ENCODE data around the gene TTI1.
A peak's percentile ranks its signal among the peaks of the same experiment; 100 is the strongest.

TTI1 gene

DNA sequence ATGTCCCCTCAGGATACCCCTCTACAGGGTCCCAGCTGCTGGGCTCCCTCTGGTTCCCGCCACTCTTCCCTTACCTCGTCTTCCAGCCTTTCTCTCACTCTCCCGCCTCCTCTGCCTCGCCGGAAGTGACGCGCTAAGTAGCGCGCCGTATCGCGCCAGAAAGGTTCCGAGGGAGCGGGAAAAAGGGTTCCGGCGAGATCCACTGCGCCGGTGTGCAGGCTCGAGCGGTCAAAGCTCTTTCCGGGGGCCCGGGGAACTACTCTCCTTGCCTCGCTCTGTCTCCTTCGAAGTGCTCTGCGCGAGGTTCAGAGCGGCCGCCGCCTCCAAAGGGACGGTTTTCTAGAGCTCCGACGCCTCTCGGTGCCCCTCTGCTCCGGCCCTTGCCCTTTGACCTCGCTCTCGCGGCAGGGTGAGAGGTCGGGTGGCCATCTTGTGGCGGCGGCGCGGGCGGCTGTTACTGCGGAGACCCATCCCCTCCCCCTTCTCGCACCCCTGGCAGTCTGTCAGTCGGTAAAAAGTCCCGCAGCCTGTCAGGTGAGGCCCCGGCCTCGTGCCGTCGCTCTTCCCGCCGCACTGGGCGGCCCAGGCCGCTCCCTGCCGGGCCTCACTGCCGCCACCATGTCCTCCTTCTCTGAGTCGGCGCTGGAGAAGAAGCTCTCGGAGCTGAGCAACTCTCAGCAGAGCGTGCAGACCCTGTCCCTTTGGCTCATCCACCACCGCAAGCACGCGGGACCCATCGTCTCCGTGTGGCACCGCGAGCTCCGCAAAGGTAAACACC is at the start of gene TTI1, which contains the start of gene RPRD1B:
TTI1 (minus strand) TSS at position 127 of the 778 bp plus-strand sequence. CDS start 19,640 bp downstream, outside the sequence.
RPRD1B (plus strand) TSS at position 417 of the 778 bp plus-strand sequence; CDS start at position 619, 202 bp downstream.
- Mint-ChIP-seq H3K36me3 (peaks cover 11% of the 10 kb centered on the region), H3K27ac (peak within 1 kb of the TSS; percentile 95)

DNA sequence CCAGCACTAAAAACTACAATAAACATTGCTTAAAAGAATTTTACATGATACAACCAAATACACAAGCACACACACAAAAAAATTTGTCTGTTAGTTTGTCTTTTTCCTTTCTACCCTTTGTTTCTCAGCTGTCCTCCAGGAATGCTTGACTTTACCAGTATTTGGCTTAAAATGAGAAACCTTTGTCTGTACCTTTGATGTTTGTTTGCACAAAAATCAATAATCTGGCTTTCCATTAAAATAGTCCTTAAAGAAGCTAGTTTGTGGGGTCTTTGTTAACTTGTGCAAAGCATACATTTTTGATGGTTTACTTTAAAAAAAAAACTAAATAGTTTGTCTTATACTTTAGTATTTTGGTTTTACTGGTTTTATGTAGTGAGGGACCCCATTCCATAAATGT is 49.6 kb upstream of the TTI1 start:
- H3K36me3 Mint-ChIP-seq = peaks cover 24% of the 10 kb centered on the region
- H3K27me3 Mint-ChIP-seq = no peaks in the 10 kb centered on the region
- H3K4me1 Mint-ChIP-seq (ENCODE audit: low read depth) = peaks cover 16% of the 10 kb centered on the region
- no peak overlapping the region for H3K27ac Mint-ChIP-seq
- peaks cover 4% of the 10 kb centered on the region for H3K9me3 Mint-ChIP-seq (ENCODE audit: low read depth)
- H3K4me3 Mint-ChIP-seq = no peak overlapping the region

More for the DNA sequence above, at the start of gene TTI1, which contains the start of gene RPRD1B:
- Mint-ChIP-seq H3K4me3 (peak within 1 kb of the TSS; percentile 99), H3K9me3 (ENCODE audit: low read depth) (no peaks in the 10 kb centered on the region), H3K27me3 (no peaks in the 10 kb centered on the region), H3K4me1 (ENCODE audit: low read depth) (peaks cover 80% of the 10 kb centered on the region)

GRCh38 chr20:38081575-38081974 is 48.3 kb upstream of the TTI1 start:
- H3K4me1 Mint-ChIP-seq (ENCODE audit: low read depth) = peaks cover 17% of the 10 kb centered on the region
- no peak overlapping the region for H3K4me3 Mint-ChIP-seq
- peaks cover 29% of the 10 kb centered on the region for H3K36me3 Mint-ChIP-seq
- H3K9me3 Mint-ChIP-seq (ENCODE audit: low read depth) = peaks cover 4% of the 10 kb centered on the region
- H3K27me3 Mint-ChIP-seq = no peaks in the 10 kb centered on the region
- peak overlapping the region; percentile 3 for H3K27ac Mint-ChIP-seq

- no peak overlapping the region for H3K27ac Mint-ChIP-seq
- no peaks in the 10 kb centered on the region for H3K27me3 Mint-ChIP-seq
- H3K9me3 Mint-ChIP-seq (ENCODE audit: low read depth) = peaks cover 4% of the 10 kb centered on the region
- H3K4me1 Mint-ChIP-seq (ENCODE audit: low read depth) = peaks cover 21% of the 10 kb centered on the region
- H3K36me3 Mint-ChIP-seq = peaks cover 29% of the 10 kb centered on the region
- no peak overlapping the region for H3K4me3 Mint-ChIP-seq
Observed at GRCh38 chr20:38079353-38079752, 46.1 kb upstream of the TTI1 start.

DNA sequence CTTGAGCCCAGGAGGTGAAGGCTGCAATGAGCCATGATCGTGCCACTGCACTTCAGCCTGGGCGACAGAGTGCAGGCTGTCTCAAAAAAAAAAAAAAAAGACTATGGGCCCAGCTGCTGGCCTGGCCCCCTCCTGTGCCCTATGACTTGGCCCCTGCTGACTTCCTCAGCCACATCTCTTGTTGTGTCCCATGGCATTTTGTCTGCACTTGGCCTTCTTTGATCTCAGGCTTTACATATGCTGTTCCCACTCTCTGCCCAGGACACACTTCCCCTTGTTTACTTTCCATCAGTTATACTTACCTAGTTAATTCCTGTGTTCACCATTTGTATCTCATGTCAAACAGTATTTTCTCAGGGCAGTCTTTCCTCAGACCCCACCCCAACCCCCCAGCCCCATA is 44.8 kb upstream of the TTI1 start:
- Mint-ChIP-seq H3K4me3 (no peak overlapping the region), H3K9me3 (ENCODE audit: low read depth) (peaks cover 4% of the 10 kb centered on the region), H3K27me3 (no peaks in the 10 kb centered on the region), H3K36me3 (peaks cover 29% of the 10 kb centered on the region), H3K4me1 (ENCODE audit: low read depth) (peaks cover 26% of the 10 kb centered on the region), H3K27ac (no peak overlapping the region)

- Mint-ChIP-seq H3K9me3 (ENCODE audit: low read depth) (peaks cover 4% of the 10 kb centered on the region), H3K27me3 (no peaks in the 10 kb centered on the region), H3K4me1 (ENCODE audit: low read depth) (peaks cover 27% of the 10 kb centered on the region), H3K27ac (no peak overlapping the region), H3K36me3 (peaks cover 35% of the 10 kb centered on the region), H3K4me3 (no peak overlapping the region)
Observed at GRCh38 chr20:38076548-38076947, 43.3 kb upstream of the TTI1 start.

DNA sequence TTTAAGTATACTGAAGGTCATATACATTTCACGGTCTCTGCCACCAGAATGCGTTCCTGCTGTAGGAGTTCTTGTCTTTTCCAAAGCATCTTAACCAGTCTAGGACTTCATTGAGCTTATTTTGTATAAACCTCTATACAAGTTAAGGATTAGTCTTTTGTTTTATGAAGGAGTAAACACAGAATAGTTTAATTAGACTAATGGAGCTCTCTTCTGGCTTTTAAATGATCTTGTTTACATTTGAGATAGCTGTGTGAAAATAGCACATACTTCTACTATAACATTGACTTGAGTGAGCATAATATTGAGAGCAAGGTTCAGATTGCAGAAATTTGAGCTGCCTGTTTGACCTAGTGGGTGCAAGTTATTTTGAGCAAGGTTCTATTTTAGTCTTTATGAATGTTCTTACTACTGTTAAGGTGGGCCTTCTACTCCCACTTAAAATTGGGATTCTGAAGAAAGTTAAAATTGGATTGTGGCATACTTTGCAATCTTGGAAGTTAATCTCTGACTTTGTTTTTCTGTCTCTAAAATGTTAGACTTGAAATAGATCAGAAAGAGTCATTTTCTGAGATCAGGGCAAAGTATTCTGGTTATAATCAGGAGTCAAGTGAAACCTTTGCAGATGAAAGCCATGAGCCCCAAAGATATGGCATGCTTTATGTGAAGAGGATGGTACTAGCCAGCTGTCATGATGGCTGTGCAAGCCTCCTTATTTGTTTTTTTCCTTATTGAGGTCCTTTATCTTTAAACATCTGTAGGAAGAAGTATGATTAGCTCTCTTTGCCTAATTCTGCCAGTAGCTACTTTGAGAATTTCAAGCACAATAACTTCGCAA is 42.1 kb upstream of the TTI1 start:
- Mint-ChIP-seq H3K27me3 (no peaks in the 10 kb centered on the region), H3K27ac (no peak overlapping the region), H3K4me3 (no peak overlapping the region), H3K4me1 (ENCODE audit: low read depth) (peaks cover 19% of the 10 kb centered on the region), H3K9me3 (ENCODE audit: low read depth) (peaks cover 4% of the 10 kb centered on the region), H3K36me3 (peaks cover 34% of the 10 kb centered on the region)

GRCh38 chr20:38073307-38074071 is 40.2 kb upstream of the TTI1 start:
- Mint-ChIP-seq H3K9me3 (ENCODE audit: low read depth) (no peaks in the 10 kb centered on the region), H3K4me3 (no peak overlapping the region), H3K27me3 (no peaks in the 10 kb centered on the region), H3K4me1 (ENCODE audit: low read depth) (peaks cover 16% of the 10 kb centered on the region), H3K36me3 (peaks cover 30% of the 10 kb centered on the region), H3K27ac (no peak overlapping the region)

DNA sequence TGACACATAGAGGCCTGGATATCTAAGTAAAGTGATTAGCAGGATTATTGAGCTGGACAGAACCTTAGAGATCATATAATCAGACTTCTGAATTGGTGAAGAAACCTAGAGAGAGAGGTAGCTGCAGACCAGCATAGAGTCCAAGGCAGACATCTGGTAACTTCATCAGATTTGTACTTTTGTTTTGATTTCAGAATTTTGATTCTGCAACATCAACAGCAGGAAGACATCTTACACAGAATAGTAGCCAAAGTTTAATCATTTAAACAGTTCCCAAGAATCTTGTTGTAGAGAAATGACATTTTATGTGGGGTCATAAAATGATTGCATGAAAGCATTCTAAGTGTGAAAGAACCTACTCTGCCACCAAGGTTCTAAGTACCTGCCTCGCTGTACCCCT is 39.6 kb upstream of the TTI1 start:
- no peaks in the 10 kb centered on the region for H3K9me3 Mint-ChIP-seq (ENCODE audit: low read depth)
- H3K27ac Mint-ChIP-seq = no peak overlapping the region

DNA sequence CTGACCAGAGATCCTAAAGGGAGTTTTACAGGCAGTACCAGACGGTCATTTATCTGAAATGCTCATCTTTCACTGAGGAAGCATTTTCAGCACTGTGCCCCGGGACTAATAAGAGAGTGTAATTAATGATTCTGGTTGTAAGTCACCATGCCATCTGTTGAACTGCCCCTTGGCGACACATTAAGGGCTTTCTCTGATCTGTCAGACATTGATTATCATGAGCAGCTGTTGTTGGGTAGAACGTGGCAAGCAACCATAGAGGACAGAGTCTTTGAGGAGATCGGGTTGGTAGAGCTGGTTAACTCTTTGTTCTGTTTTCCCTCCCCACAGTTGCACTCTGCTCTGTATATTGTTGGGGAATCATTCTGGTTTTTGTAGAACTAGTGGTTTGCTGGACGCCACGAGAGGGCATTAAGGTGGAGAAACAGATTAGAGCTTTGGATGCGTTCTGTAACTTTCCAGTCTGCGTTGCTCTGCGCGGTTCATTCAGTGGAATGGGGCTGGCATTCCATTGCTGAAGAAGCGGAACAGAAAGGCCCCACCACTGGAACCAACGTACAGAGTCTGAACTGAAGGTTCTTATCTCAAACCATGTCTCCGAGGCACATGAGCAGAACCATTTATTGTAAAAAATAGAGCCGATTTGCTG is 34.6 kb upstream of the TTI1 start:
- H3K9me3 Mint-ChIP-seq (ENCODE audit: low read depth) = no peaks in the 10 kb centered on the region
- H3K4me3 Mint-ChIP-seq = no peak overlapping the region
- H3K4me1 Mint-ChIP-seq (ENCODE audit: low read depth) = peaks cover 5% of the 10 kb centered on the region
- no peak overlapping the region for H3K27ac Mint-ChIP-seq
- no peaks in the 10 kb centered on the region for H3K27me3 Mint-ChIP-seq
- peaks cover 30% of the 10 kb centered on the region for H3K36me3 Mint-ChIP-seq

More for the DNA sequence above, 39.6 kb upstream of the TTI1 start:
- peaks cover 32% of the 10 kb centered on the region for H3K36me3 Mint-ChIP-seq
- no peaks in the 10 kb centered on the region for H3K27me3 Mint-ChIP-seq
- H3K4me1 Mint-ChIP-seq (ENCODE audit: low read depth) = peaks cover 16% of the 10 kb centered on the region
- no peak overlapping the region for H3K4me3 Mint-ChIP-seq

DNA sequence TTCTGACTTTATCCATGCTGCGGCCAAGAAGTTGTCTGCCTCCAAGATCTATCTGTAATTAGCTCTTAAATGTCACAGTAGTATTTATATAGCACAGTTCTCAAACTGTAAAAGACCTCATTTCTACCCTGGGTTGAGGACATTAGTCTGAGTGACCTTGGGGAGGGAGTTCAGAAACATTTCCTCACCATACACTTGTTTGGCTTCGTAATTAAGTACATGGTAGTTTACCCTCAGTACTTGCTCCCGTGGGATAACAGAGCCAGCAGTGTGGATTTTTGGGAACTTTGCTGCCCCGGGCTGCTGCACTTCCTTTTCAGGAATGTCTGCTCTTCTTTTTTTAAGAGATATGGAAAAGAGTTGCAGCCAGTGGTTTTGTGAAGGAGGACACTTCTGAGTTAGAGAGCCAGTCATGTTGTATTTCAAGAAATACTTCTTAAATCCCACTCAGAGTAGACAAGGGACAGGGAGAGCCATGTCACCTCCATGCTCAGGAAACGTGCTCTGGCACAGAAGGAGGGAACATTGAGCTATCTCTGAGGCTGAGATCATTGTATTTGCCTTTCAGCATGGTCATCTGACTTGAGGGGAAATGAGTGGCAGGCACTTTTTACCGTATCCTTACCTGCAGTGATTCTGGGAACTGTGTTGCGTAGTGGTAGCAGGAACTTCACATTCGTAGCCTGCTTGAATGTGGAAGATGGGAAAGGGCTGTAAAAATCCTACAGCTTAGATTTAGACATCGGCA is 33.9 kb upstream of the TTI1 start:
- Mint-ChIP-seq H3K36me3 (peaks cover 25% of the 10 kb centered on the region), H3K27me3 (no peaks in the 10 kb centered on the region), H3K27ac (no peak overlapping the region), H3K4me1 (ENCODE audit: low read depth) (peaks cover 2% of the 10 kb centered on the region), H3K4me3 (no peak overlapping the region), H3K9me3 (ENCODE audit: low read depth) (no peaks in the 10 kb centered on the region)

- H3K36me3 Mint-ChIP-seq = peaks cover 17% of the 10 kb centered on the region
- no peaks in the 10 kb centered on the region for H3K27me3 Mint-ChIP-seq
- no peak overlapping the region for H3K4me3 Mint-ChIP-seq
- no peak overlapping the region for H3K27ac Mint-ChIP-seq
- H3K4me1 Mint-ChIP-seq (ENCODE audit: low read depth) = peaks cover 2% of the 10 kb centered on the region
- H3K9me3 Mint-ChIP-seq (ENCODE audit: low read depth) = no peaks in the 10 kb centered on the region
Observed at GRCh38 chr20:38065764-38066375, 32.6 kb upstream of the TTI1 start.

DNA sequence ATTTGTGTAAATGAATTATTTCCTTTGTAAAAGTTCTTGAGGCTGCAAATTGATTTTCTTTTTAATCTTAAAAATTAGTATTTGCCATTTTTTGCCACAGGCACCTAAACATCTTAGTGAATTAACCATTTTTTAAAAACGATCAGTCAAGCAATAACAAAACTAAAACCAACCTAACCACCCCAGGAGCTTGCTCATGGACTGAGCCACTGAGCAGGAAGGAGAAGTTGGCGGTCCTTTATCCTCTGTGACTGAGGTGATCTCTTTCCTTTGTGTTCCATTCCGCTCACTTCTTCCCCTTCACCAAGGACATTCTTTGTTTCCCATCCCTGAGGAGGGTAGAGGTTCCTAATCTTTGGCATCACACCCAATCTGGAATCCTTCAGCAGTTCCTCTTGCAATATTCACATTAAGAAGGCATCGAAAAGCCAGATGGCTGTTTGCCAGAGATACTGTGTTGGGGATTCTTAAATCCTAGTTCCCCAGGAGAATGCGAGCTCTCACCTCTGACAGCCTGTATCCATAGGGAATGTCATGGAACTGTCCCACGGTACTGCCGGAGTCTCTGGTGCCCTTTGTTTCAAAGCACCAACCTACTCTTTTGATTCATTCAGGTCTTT is 30.8 kb upstream of the TTI1 start:
- no peaks in the 10 kb centered on the region for H3K9me3 Mint-ChIP-seq (ENCODE audit: low read depth)
- H3K27ac Mint-ChIP-seq = no peak overlapping the region
- H3K36me3 Mint-ChIP-seq = peaks cover 19% of the 10 kb centered on the region
- H3K27me3 Mint-ChIP-seq = no peaks in the 10 kb centered on the region
- no peaks in the 10 kb centered on the region for H3K4me1 Mint-ChIP-seq (ENCODE audit: low read depth)
- H3K4me3 Mint-ChIP-seq = no peak overlapping the region

Measured in activated naive CD8-positive, alpha-beta T cell (primary cell).